Measurements from ENCODE around the gene MCEE. TPM values are rescaled to one million over a fixed set of nuclear protein-coding genes. Genes with fewer than 3 reads are reported as not detected.
"Not testable (repeated sequence)": the region's sequence is repeated elsewhere in the genome, so short reads cannot be mapped to it uniquely, and the experiment has no call there.

MCEE gene
- total RNA-seq, 2 donors from 2014 or later: 9.6 to 11.3 TPM

DNA sequence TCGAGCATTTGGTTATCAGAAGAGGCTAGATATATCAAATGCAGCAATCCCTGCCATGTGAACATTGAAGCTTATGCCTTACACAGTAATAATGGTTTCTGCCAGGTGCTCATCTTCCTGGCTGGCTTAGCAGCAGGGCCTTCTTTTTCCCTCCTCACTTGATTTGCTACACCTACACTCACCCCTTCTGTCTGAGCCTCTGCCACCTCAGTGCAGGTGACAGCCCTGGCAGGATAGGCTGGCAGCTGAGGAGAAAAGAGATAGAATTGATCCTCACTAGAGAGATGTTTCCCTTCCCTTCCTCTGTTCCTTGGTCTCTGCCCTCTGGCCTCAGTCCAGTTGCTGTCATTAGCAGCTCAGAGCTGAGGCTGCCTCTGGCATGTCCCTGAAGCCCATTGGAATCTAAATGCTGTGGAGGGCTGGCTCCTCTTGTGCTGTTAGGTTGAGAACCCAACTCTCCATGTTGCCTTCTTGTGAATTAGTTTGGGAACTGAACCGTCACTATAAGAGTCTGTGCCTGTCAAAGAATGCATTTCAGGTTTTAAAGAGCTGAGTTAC, 18.6 kb upstream of the MCEE start:
- ATAC-seq: no peak
- no peak for DNase-seq
- Mint-ChIP-seq H3K27me3 (no peaks in the 10 kb centered on the region), H3K27ac (no peak overlapping the region), H3K36me3 (ENCODE audit: low read depth) (peaks cover 17% of the 10 kb centered on the region), H3K4me1 (peaks cover 12% of the 10 kb centered on the region), H3K4me3 (no peak overlapping the region)
- H3K9me3 ChIP-seq (ENCODE audit: control insufficient read depth, low read length, poor library complexity, severe bottlenecking): no peaks in the 10 kb centered on the region

DNA sequence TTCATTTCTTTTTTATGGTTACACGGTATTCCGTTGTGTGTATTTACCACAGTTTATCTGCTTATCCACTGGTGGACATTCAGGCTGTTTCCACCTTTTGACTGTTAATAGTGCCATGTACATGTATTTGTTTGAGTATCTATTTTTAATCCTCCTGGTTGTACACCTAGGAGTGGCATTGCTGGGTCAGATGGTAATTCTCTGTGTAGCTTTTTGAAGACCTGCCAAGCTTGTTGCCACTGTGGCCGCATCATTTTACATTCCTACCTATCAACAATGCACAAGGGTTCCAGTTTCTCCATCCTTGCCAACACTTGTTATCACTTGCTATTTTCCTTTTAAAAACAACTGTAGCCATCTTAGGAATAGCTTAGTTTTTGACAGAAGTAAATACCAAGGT, 13.8 kb upstream of the MCEE start:
- DNase-seq: no peak
- Mint-ChIP-seq H3K36me3 (ENCODE audit: low read depth) (peaks cover 16% of the 10 kb centered on the region), H3K27ac (peak overlapping the region; percentile 29), H3K4me1 (peaks cover 9% of the 10 kb centered on the region), H3K27me3 (no peaks in the 10 kb centered on the region), H3K4me3 (no peak overlapping the region)
- ATAC-seq: no peak
- H3K9me3 ChIP-seq (ENCODE audit: control insufficient read depth, low read length, poor library complexity, severe bottlenecking): no peaks in the 10 kb centered on the region

DNA sequence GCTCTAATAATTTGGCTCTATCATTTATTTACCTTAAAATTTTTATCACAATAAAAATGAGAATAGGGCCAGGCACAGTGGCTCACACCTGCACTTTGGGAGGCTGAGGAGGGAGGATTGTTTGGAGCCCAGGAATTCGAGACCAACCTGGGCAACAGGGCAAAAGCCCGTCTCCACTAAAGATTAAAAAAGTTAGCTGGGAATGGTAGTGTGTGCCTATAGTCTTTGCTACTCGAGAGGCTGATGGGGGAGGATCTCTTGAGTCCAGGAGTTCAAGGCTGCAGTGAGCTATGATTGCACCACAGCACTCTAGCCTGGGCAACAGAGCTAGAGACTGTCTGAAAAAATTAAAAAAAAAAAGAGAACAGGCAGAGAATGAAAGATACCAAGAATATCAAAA, 6.1 kb upstream of the MCEE start:
- peaks cover 4% of the 10 kb centered on the region for H3K36me3 Mint-ChIP-seq (ENCODE audit: low read depth)
- no peak for DNase-seq
- no peak overlapping the region for H3K27ac Mint-ChIP-seq
- ATAC-seq: no peak
- H3K4me1 Mint-ChIP-seq: no peaks in the 10 kb centered on the region
- no peak overlapping the region for H3K4me3 Mint-ChIP-seq
- H3K27me3 Mint-ChIP-seq: no peaks in the 10 kb centered on the region
- H3K9me3 ChIP-seq (ENCODE audit: control insufficient read depth, low read length, poor library complexity, severe bottlenecking): no peaks in the 10 kb centered on the region

GRCh38 chr2:71133603-71134002, 3.6 kb upstream of the MCEE start:
- DNase-seq (no peak), ATAC-seq (no peak)
- Mint-ChIP-seq H3K27ac (no peak overlapping the region), H3K27me3 (no peaks in the 10 kb centered on the region), H3K36me3 (ENCODE audit: low read depth) (peaks cover 6% of the 10 kb centered on the region), H3K4me1 (peaks cover 5% of the 10 kb centered on the region), H3K4me3 (no peak overlapping the region)
- no peaks in the 10 kb centered on the region for H3K9me3 ChIP-seq (ENCODE audit: control insufficient read depth, low read length, poor library complexity, severe bottlenecking)

DNA sequence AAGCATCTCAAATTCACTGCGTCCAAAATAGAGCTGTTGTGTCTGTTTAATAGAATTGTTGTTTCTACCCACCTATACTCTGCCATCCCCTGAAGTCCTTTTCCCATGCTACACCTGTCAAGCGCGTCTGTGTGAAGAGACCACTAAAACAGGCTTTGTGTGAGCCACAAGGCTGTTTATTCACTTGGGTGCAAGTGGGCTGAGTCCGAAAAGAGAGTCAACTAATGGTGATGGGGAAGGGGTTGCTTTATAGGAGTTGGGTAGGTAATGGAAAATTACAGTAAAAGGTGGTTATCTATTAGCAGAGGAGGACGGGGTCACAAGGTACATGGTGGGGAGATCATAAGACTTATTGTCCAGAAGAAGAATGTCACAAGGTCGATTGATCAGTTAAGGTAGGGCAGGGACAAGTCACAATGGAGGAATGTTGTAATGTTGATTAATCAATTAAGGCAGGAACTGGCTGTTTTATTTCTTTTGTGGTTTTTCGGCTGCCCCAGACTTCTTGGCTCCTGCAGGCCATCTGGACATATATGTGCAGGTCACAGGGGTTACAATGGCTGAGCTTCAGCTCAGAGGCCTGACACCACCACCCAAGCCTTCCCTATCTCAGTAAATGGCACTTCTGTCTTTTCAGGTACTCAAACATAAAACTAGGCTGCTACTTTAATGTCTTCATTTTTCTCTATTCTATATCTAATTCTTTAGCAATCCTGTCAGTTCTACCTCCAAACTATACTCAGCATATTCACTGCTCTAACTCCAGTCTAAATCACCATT, 1.5 kb upstream of the MCEE start:
- ATAC-seq; H3K9me3 ChIP-seq (ENCODE audit: control insufficient read depth, low read length, poor library complexity, severe bottlenecking); H3K27me3 Mint-ChIP-seq; DNase-seq; H3K4me3 Mint-ChIP-seq; H3K4me1 Mint-ChIP-seq; H3K27ac Mint-ChIP-seq; H3K36me3 Mint-ChIP-seq (ENCODE audit: low read depth): not testable (repeated sequence)

DNA sequence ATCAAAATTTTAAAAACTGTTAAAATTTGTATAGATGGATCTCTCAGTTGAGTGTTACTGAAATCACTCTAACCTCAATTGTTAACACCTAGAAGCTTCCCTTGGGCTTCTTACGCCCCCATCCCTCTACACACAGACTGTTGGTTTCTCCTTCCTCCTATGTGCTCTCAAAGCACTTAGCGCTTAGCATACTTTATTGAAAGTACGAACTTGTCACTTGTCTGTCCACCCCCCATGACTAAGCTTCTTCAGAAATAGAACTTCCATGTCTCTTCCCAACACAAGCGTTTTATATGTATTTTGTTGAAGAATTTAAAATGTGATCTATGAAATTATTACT, 846 bp upstream of the MCEE start:
- H3K4me1 Mint-ChIP-seq: peaks cover 9% of the 10 kb centered on the region
- peaks cover 2% of the 10 kb centered on the region for H3K36me3 Mint-ChIP-seq (ENCODE audit: low read depth)
- H3K4me3 Mint-ChIP-seq: no peak overlapping the region
- no peaks in the 10 kb centered on the region for H3K27me3 Mint-ChIP-seq
- no peak for ATAC-seq
- no peak overlapping the region for H3K27ac Mint-ChIP-seq
- DNase-seq: no peak
- no peaks in the 10 kb centered on the region for H3K9me3 ChIP-seq (ENCODE audit: control insufficient read depth, low read length, poor library complexity, severe bottlenecking)

DNA sequence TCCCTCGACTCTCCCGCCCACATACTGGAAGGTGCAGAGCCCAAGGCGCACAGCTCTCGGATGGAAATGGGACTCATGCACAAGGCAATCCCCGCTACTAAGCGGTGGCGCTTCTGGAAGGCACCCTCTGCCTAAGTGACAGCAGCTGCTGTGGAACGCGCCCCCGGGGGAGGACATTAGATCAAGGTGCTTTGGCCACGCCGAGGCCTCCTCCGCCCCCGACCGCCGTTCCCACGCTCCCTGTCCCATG, 202 bp downstream of the MCEE start:
- peak; percentile 64 for ATAC-seq
- H3K27ac Mint-ChIP-seq: no peak overlapping the region

DNA sequence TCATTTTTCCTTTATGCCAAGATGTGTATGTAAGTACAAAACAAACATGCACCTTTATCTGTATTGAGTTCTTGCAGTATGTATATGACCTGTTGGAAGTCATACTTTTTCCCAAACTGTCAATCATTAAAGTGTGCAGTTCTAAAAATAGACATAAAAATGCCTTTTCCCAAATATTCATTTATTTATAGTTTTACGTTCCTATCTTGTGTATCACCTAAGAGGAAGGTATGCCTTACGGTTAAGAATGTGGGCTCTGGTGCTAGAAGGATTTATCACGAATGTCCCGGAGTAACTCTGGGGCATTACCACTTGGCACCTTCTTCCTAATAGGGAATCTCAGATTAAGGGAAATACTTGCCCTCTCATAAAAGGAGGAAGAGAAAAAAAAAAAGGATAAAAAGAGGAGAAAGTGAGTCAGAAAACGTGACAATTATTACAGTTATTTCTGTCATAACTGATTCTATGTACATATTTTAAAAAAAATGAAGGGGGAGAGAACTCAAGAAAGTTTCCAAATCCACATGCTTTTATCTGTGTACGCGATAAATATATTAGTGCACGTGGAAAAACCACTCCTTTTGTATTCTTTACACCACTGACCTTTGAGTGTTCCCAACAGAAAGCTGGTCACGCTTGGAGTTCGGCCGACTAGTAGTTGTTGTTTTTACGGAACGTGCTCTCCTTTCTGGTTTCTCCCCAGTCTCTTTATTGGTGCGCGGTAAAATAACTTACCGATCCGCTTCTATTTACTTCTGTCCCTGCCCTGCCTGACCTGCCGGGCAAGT, 721 bp downstream of the MCEE start:
- Mint-ChIP-seq H3K27ac (no peak overlapping the region), H3K36me3 (ENCODE audit: low read depth) (peaks cover 2% of the 10 kb centered on the region), H3K27me3 (no peaks in the 10 kb centered on the region), H3K4me1 (peaks cover 12% of the 10 kb centered on the region), H3K4me3 (no peak overlapping the region)
- ATAC-seq (no peak), DNase-seq (no peak)
- no peaks in the 10 kb centered on the region for H3K9me3 ChIP-seq (ENCODE audit: control insufficient read depth, low read length, poor library complexity, severe bottlenecking)

More for the DNA sequence above, 202 bp downstream of the MCEE start:
- H3K4me3 Mint-ChIP-seq: no peak overlapping the region
- DNase-seq: no peak
- no peaks in the 10 kb centered on the region for H3K9me3 ChIP-seq (ENCODE audit: control insufficient read depth, low read length, poor library complexity, severe bottlenecking)
- peaks cover 12% of the 10 kb centered on the region for H3K4me1 Mint-ChIP-seq
- H3K36me3 Mint-ChIP-seq (ENCODE audit: low read depth): peaks cover 2% of the 10 kb centered on the region
- H3K27me3 Mint-ChIP-seq: no peaks in the 10 kb centered on the region

DNA sequence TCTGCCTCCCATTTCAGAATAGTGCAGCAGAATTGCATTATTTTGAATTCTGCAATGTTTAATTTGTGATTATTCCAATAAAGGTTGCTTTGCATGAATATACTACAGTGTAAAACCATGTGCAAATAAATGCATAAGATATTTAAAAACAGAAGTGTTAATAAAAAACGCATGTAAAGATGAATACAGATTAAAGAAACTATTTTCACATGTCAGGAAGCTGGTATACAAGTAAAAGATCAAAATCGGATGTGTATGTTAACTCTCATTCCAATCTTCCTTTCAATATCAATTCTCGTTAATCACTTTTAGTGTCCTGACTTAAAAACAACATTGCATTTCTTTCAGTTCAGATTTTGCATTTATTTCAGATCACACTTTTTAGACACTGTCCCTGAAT, 3.1 kb downstream of the MCEE start:
- DNase-seq: no peak
- Mint-ChIP-seq H3K27ac (no peak overlapping the region), H3K36me3 (ENCODE audit: low read depth) (peaks cover 2% of the 10 kb centered on the region), H3K4me1 (peaks cover 12% of the 10 kb centered on the region), H3K27me3 (no peaks in the 10 kb centered on the region), H3K4me3 (no peak overlapping the region)
- ATAC-seq: no peak
- no peaks in the 10 kb centered on the region for H3K9me3 ChIP-seq (ENCODE audit: control insufficient read depth, low read length, poor library complexity, severe bottlenecking)

GRCh38 chr2:71125506-71126294, 4.3 kb downstream of the MCEE start:
- H3K4me1 Mint-ChIP-seq: peaks cover 12% of the 10 kb centered on the region
- H3K9me3 ChIP-seq (ENCODE audit: control insufficient read depth, low read length, poor library complexity, severe bottlenecking): no peaks in the 10 kb centered on the region
- no peaks in the 10 kb centered on the region for H3K27me3 Mint-ChIP-seq
- peaks cover 2% of the 10 kb centered on the region for H3K36me3 Mint-ChIP-seq (ENCODE audit: low read depth)
- H3K4me3 Mint-ChIP-seq: no peak overlapping the region
- peak overlapping the region; percentile 19 for H3K27ac Mint-ChIP-seq
- ATAC-seq (no peak), DNase-seq (no peak)

GRCh38 chr2:71122387-71123298, 7.4 kb downstream of the MCEE start:
- Mint-ChIP-seq H3K4me1 (peaks cover 5% of the 10 kb centered on the region), H3K36me3 (ENCODE audit: low read depth) (peaks cover 4% of the 10 kb centered on the region), H3K4me3 (no peak overlapping the region), H3K27ac (no peak overlapping the region), H3K27me3 (no peaks in the 10 kb centered on the region)
- no peaks in the 10 kb centered on the region for H3K9me3 ChIP-seq (ENCODE audit: control insufficient read depth, low read length, poor library complexity, severe bottlenecking)
- ATAC-seq: no peak
- no peak for DNase-seq

GRCh38 chr2:71121479-71121878, 8.6 kb downstream of the MCEE start:
- H3K27ac Mint-ChIP-seq: no peak overlapping the region
- H3K4me3 Mint-ChIP-seq: no peak overlapping the region
- no peaks in the 10 kb centered on the region for H3K27me3 Mint-ChIP-seq
- ATAC-seq (no peak), DNase-seq (no peak)
- peaks cover 4% of the 10 kb centered on the region for H3K36me3 Mint-ChIP-seq (ENCODE audit: low read depth)
- peaks cover 5% of the 10 kb centered on the region for H3K4me1 Mint-ChIP-seq
- no peaks in the 10 kb centered on the region for H3K9me3 ChIP-seq (ENCODE audit: control insufficient read depth, low read length, poor library complexity, severe bottlenecking)

Data from T-helper 17 cell (primary cell).